NCI-H2081 (cell line): ENCODE measurements around the gene MTCL1.
A peak's percentile ranks its signal among the peaks of the same experiment; 100 is the strongest.

Experiments used
- DNase-seq, 2 experiments: peaks; one replicate each; lab custom pipeline; 2025; lab: John Stamatoyannopoulos, UW

Gene MTCL1

GRCh38 chr18:8713691-8714090 is 8.3 kb downstream of the MTCL1 start:
- peak in 1 of 2 experiments; percentile 36 for DNase-seq

- no peak for DNase-seq
These were observed 10.2 kb downstream of the MTCL1 start for GRCh38 chr18:8715599-8715998.

DNA sequence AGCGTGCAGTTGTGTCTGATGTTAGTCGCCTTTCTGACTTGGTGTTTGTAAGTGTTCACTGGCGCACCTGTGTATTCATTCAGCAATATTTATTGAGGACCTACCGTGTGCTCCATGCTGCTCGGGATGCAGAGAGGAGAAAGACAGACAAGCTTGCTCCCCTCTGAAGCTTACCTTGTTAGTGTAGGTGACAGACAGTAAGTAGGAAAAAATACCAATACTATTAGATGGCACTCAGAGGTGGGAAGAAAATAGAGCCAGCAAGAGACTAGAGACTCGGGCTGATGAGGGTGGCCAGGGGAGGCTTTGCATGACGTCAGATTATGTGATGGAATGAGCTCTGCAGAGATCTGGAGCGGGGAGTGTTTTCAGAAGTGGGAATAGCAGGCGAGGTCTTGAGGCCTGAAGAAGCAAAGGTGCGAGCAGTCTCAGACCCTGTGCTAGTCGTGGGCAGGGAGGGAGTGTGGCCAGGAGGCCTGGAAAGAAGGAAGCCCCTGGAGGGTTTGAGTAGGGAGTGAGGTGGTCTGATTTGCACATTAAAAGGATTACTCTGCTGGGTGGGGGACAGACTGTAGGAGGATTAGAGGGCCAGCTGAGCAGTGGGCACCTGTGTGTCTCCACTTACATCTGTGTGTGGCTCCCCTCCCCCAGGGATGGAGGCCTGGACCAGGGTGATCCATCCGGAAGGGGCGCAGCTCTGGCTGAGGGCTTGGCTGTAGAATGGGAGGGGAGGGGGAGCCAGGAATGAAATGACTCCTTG is 11.8 kb downstream of the MTCL1 start:
- DNase-seq: no peak

GRCh38 chr18:8718401-8718913 is 13.1 kb downstream of the MTCL1 start:
- no peak for DNase-seq

- no peak for DNase-seq
These were observed 13.8 kb downstream of the MTCL1 start for GRCh38 chr18:8719192-8719591.

- DNase-seq: no peak
These were observed 14.8 kb downstream of the MTCL1 start for GRCh38 chr18:8720141-8720540.

DNA sequence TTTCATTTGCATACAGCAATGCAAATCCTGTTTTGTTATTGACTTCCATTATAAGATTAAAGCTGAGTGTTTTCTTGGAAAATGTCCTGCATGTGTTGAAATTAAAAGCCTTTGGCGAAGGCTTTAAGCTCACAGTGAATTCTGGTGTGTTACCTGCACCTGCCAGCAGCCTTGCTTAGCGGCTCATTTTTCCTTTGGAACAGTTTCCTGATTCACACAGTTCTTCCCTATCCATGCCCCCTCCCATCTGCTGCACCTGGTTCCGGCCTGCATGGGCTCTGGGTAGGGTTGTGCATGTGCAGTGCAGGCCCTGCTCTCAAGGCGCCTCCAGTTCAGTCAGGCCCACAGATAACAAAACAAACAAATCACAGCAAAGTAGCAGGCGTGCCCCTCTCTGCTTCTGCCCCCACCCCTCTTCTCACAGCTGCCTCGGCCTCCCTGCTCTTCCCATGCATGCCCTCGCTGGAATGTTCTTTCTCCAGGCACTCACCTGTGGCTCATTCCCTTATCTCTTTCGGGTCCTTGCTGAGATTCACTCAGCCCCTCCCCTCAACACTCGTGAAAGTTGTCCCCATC is 15.8 kb downstream of the MTCL1 start:
- DNase-seq: peak in 1 of 2 experiments; percentile 67

DNA sequence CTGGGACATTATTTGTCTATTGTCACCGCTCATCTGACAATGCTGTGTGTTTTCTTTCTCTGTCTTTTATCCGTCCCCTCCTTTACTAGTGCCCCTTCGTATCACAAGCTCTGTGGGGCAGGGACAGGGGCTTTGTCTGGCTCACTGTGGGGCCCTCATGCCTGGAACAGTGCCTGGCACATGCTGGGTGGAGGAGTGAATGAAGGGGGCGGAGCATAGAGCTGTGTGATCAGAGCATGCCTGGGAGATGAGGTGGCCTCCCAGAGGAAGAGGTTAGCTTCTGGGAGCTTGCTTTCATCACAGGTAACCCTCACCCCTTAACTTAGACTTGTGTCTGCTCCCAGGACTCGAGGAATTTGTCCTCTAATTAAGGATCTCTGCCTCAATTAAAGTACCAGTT is 16.4 kb downstream of the MTCL1 start:
- DNase-seq: no peak

DNA sequence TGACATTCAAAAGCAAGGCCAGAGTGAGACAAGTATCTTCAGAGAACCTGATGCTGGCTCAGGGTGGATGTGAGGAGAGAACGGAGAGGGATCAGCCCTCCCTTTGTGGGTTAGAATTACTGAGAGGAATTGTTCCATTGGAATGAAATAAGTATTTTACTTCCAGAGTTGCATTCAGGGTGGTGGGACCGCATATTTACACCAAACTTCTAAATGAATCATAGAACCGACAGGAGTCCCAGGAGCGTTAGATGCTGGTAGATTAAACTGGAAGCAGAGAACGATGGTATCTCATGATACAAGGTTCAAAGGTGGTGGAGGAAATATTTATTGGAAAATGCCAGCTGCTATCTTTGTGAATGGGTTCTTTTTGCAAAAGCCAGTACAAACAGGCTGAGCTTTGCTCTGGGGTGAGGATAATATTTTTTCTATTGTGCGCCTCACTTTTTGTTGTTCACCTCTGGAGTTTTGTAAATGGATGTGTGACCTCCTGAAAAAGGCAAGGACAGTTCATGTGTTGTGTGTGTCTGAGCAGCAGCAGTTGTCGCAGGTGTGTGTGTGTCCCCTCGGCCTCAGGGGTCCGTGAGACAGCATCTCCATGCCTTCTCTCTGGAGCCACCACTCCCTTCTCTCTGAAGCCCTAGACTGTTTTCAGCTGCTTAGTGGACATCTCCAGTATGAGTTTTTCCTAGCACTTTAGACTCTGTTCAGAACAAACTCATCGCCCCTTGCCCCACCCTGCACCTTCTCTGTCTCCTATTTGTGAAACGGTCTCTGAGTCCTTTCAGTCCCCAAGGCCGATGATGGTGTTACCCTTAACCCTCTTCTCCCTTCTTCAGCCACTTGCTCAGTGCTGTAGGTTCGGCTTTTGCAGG is 17.8 kb downstream of the MTCL1 start:
- no peak for DNase-seq

DNA sequence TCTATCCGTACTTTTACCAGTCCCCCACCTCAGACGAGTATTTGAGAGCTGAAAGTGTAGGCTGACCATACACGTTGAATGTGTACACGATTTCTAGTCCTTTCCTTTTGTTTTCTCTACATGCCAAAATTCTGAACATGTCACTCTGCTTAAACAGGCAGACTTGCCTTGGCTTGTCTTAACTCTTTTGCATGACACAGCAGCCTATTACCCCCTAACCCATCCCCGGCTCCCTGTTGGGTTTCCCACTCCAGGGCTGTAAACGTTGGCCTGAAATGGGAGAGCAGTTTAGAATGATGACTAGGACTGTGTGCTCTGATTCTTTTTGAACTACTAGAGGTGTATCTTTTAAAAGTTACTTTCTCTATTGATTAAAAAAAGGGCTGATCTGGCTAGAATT is 19.1 kb downstream of the MTCL1 start:
- no peak for DNase-seq

GRCh38 chr18:8726281-8726680 is 20.9 kb downstream of the MTCL1 start:
- no peak for DNase-seq

DNA sequence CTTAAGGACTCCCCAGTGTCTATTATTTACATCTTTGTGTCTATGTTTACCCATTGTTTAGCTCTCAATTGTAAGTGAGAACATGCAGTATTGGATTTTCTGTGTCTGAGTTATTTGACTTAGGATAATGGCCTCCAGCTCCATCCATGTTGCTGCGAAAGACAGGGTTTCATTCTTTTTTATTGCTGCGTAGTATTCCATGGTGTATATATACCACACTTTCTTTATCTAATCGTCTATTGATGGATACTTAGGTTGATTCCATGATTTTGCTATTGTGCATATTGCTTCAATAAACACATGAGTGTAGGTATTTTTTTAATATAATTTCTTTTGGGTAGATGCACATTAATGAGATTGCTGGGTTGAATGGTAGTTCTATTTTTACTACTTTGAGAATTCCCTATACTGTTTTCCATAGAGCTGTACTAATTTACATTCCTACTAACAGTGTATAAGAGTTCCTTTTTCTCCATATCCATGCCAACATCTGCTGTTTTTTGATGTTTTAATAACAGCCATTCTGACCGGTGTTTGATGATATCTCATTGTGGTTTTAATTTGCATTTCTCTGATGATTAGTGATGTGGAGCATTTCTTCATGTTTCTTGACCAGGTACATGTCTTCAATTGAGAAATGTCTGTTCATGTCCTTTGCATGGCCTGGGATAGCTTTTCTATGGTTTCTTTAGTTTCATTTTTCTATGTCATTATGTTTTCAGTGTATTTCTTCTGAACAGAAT is 21.8 kb downstream of the MTCL1 start:
- no peak for DNase-seq

DNA sequence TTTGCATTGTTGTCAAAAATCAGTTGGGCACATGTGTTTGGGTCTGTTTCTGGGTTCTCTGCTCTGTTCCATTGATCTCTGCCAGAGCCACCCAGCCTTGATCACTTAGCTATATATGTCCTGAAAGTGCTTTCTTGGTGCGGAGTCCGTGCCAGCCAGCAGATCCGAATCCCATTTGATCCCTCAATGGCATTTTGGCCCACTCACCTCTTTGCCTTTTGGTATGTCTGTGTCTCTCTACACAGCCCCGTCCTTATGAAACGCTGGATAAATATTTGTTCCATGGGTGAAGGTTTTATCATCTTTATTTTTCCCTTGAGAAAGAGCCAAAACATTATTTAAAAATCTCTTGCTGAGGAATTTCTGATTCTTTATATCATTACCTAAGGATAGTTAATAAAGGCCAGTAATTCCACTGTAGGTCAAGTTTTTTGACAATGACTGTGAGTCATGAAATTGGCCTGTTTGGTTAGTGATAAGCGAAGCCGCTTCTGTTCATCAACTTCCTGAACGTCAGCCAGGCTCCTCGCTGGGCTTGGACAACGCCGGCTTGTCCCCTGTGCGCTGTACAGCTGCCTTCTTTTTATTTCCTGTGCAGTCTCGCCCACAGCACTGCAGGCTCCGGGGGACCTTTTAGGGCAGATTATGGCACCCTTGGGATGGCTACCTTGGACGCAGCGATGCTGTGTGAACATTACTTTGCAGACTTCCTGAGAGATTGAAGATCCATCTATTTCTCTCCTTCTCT is 24.9 kb downstream of the MTCL1 start:
- peak; percentile 59 to 79 for DNase-seq

DNA sequence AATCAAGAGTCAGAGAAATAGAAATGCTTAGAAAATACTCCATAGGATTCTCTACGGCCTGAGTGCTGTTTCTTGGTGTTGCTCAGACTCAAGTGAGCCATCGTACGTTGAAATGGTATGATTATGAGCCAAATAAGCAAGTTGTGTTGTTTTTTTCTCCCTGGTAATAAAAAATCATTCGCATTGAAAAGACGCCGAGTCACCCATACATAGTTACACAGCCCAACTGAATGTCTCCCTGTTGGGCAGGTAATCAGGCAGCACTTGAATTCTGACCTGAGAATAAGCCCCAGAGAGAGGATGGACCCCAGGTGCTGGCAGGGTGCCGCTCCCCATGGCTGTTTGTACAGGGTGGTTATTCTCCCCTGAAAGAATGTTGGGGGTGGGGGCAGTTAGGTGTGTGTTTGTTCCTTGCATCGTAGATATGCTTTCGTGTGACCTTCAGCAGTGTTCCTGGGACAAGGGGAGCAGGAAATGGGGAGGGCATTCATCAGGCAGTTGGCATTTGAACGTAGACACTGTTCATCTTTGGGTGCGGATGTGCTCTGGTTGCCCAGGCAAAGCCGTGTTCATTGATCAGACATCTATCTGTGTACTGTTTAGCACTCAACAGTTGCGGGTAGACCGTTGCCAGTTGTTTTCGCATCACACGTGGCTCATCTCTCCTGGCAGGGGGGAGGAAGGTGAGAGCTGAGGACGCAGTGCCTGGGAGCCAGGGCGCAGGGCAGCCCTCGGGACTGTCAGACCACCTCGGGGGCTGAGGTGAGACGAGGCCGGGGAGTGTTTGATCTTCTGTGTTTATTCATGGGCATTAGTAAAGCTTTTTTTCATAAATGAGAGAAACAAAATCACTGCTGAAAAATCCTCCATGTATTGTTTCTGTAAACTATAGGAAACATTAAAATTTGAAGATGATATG is 27.3 kb downstream of the MTCL1 start:
- DNase-seq: no peak

DNA sequence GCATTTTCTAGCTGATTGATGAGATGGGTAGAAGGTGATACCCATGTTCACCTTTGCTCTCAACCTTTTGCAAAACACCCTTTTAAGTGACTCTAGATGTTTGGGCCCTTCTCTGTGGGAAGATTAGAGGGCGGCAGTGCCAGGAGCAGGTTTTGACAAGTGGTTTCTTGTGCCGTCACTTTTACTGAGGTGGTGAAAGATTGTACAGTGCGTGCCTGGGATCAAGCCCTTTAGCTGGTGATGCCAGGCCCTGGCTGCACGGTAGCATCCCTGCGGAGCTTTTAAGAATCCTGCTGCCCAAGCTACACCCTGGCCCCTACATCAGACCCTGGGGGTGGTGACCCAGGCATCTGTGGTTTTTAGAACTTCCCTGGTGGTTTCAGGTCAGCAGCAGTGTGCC is 29.1 kb downstream of the MTCL1 start:
- no peak for DNase-seq

GRCh38 chr18:8735274-8735673 is 29.9 kb downstream of the MTCL1 start:
- DNase-seq: no peak

DNA sequence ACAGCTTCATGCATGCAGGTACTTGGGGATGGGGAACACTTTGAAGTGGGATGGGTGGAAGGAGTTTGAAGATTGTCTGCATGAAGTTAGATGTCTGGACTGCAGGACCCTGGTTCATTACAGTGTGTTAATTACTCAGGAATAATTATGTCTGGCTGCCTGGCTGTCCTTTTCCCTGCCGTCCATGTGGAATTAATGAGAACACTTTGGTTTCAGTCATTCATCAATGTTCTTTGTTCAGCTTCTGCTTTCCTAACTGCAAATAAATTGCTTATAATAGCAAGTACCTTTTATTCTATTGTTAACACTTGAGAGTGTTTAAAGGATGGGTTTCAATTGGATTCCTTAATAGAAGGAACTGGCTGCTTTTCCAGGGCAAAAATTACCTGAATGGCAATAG is 35.8 kb downstream of the MTCL1 start:
- DNase-seq: peak in 1 of 2 experiments; percentile 59

GRCh38 chr18:8741532-8741931 is 36.2 kb downstream of the MTCL1 start:
- DNase-seq: peak in 1 of 2 experiments; percentile 72

- DNase-seq: no peak
These were observed 37.3 kb downstream of the MTCL1 start for GRCh38 chr18:8742387-8743361.
